Measurements from ENCODE around the gene SVOPL.

DNA sequence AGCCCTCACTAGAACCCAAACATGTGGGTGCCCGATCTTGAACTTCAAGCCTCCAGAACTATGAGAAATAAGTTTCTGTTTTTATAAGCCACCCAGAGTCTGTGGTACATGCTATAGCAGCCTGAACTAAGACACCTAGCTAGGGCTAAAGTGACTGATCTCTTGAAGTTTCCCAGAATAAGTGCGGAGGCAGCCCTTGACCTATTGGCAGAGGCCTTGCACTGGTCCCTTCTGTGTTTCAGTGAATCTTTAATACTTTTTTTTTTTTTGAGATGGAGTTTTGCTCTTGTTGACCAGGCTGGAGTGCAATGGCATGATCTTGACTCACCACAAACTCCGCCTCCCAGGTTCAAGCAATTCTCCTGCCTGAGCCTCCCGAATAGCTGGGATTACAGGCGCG is 85.1 kb downstream of the SVOPL start:
- TF ChIP-seq, protein P1, sequence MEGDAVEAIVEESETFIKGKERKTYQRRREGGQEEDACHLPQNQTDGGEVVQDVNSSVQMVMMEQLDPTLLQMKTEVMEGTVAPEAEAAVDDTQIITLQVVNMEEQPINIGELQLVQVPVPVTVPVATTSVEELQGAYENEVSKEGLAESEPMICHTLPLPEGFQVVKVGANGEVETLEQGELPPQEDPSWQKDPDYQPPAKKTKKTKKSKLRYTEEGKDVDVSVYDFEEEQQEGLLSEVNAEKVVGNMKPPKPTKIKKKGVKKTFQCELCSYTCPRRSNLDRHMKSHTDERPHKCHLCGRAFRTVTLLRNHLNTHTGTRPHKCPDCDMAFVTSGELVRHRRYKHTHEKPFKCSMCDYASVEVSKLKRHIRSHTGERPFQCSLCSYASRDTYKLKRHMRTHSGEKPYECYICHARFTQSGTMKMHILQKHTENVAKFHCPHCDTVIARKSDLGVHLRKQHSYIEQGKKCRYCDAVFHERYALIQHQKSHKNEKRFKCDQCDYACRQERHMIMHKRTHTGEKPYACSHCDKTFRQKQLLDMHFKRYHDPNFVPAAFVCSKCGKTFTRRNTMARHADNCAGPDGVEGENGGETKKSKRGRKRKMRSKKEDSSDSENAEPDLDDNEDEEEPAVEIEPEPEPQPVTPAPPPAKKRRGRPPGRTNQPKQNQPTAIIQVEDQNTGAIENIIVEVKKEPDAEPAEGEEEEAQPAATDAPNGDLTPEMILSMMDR (IDR thresholded peaks at IDR 0.05): no peak
- no peak for TF ChIP-seq EZH2phosphoT487 (IDR thresholded peaks at IDR 0.05)

Data from neural progenitor cell (in vitro differentiated cells).